ENCODE results near the gene ARHGAP32.
"Not testable (repeated sequence)": the region's sequence is repeated elsewhere in the genome, so short reads cannot be mapped to it uniquely, and the experiment has no call there.

Gene ARHGAP32

GRCh38 chr11:128927108-128927461 lies 265.0 kb downstream of the ARHGAP32 start:
- no peak for DNase-seq

- DNase-seq, result no peak
Observed at GRCh38 chr11:128926437-128927107, 265.6 kb downstream of the ARHGAP32 start.

GRCh38 chr11:128926000-128926399 lies 266.1 kb downstream of the ARHGAP32 start:
- DNase-seq, result no peak

GRCh38 chr11:128925250-128925600 lies 266.9 kb downstream of the ARHGAP32 start:
- DNase-seq, result no peak

GRCh38 chr11:128924510-128925249 lies 267.4 kb downstream of the ARHGAP32 start:
- DNase-seq, result no peak

- DNase-seq, result no peak
Observed at GRCh38 chr11:128924104-128924503, 268.0 kb downstream of the ARHGAP32 start.

GRCh38 chr11:128921793-128922192 lies 270.3 kb downstream of the ARHGAP32 start:
- DNase-seq, result no peak

- DNase-seq, result no peak
Observed at GRCh38 chr11:128920666-128921065, 271.5 kb downstream of the ARHGAP32 start.

GRCh38 chr11:128919635-128920034 lies 272.5 kb downstream of the ARHGAP32 start:
- DNase-seq, result not testable (repeated sequence)

GRCh38 chr11:128919216-128919615 lies 272.9 kb downstream of the ARHGAP32 start:
- DNase-seq, result no peak

- DNase-seq, result no peak
Observed at GRCh38 chr11:128917144-128917724, 274.9 kb downstream of the ARHGAP32 start.

- DNase-seq, result no peak
Observed at GRCh38 chr11:128916681-128917080, 275.4 kb downstream of the ARHGAP32 start.

- DNase-seq, result no peak
Observed at GRCh38 chr11:128916037-128916572, 276.0 kb downstream of the ARHGAP32 start.

- no peak for DNase-seq
Observed at GRCh38 chr11:128915149-128915521, 277.0 kb downstream of the ARHGAP32 start.

Measured in NK-92 treated with Interleukin-12 subunit alpha and Interleukin-12 subunit beta, amount 100 ng/mL, for 24 hours (cell line).